GM23338 (cell line): Measurements from ENCODE around the gene ZNF860. TPM values are rescaled to one million over a fixed set of nuclear protein-coding genes. Genes with fewer than 3 reads are reported as not detected.
A peak's percentile ranks its signal among the peaks of the same experiment; 100 is the strongest.

Source experiments
- ATAC-seq: fragments of 200-7000 bp; cut with Tn5 transposase; 3 replicates; pipeline ENCODE4 v1.9.1; 2020
- DNase-seq: peaks from one replicate; pipeline ENCODE4 v3.0.0-alpha.2; 2015; ENCODE audit warnings: low spot score
- H2AFZ ChIP-seq: fragments of 200-600 bp; sonication (generic); 2 replicates; pipeline ENCODE4 v1.8.0; 2016; ENCODE audit warnings: antibody characterized with exemption, mild to moderate bottlenecking, moderate library complexity
- H3F3A ChIP-seq: fragments of 200-600 bp; sonication (generic); replicated peaks from 2 replicates; pipeline ENCODE4 v1.8.0; 2017; ENCODE audit warnings: antibody characterized with exemption, mixed run types, low read depth
- H3K27ac ChIP-seq: fragments of 200-600 bp; sonication (generic); 2 replicates; pipeline ENCODE4 v1.6.1; 2016; ENCODE audit warnings: low read depth
- H3K27me3 ChIP-seq: fragments of 200-600 bp; sonication (generic); 2 replicates; pipeline ENCODE4 v1.8.0; 2016; ENCODE audit warnings: mild to moderate bottlenecking, mixed run types, moderate library complexity; ENCODE audit not compliant: insufficient read depth
- H3K36me3 ChIP-seq: fragments of 200-600 bp; sonication (generic); 2 replicates; pipeline ENCODE4 v1.8.0; 2016; ENCODE audit warnings: mild to moderate bottlenecking; ENCODE audit not compliant: insufficient read depth
- H3K4me1 ChIP-seq: fragments of 200-600 bp; sonication (generic); 2 replicates; pipeline ENCODE4 v1.8.0; 2016; ENCODE audit warnings: mild to moderate bottlenecking, moderate library complexity; ENCODE audit not compliant: insufficient read depth
- H3K4me2 ChIP-seq: fragments of 200-600 bp; sonication (generic); 2 replicates; pipeline ENCODE4 v1.7.1; 2017; ENCODE audit warnings: mixed run types
- H3K4me3 ChIP-seq: fragments of 200-600 bp; sonication (generic); 2 replicates; pipeline ENCODE4 v1.6.1; 2016; ENCODE audit warnings: mixed run types
- H3K79me2 ChIP-seq: fragments of 200-600 bp; sonication (generic); replicated peaks from 2 replicates; pipeline ENCODE4 v1.8.0; 2017; ENCODE audit warnings: mild to moderate bottlenecking; ENCODE audit not compliant: insufficient read depth
- H3K9me2 ChIP-seq: fragments of 200-600 bp; sonication (generic); 2 replicates; pipeline ENCODE4 v1.8.0; 2017; ENCODE audit not compliant: insufficient read depth
- H4K20me1 ChIP-seq: fragments of 200-600 bp; sonication (generic); replicated peaks from 2 replicates; pipeline ENCODE4 v1.8.0; 2017; ENCODE audit warnings: mild to moderate bottlenecking; ENCODE audit not compliant: insufficient read depth
- H3K27ac Mint-ChIP-seq: 2 replicates; pipeline ENCODE4 v1.8.0; 2020; ENCODE audit warnings: inconsistent platforms, mild to moderate bottlenecking, moderate library complexity, mixed read lengths
- H3K27me3 Mint-ChIP-seq: 3 replicates; pipeline ENCODE4 v1.8.0; 2022; ENCODE audit warnings: low read depth, mild to moderate bottlenecking, moderate library complexity, mixed read lengths, inconsistent platforms; ENCODE audit not compliant: insufficient read depth, poor library complexity
- H3K36me3 Mint-ChIP-seq: 3 replicates; pipeline ENCODE4 v1.8.0; 2021; ENCODE audit warnings: low read depth, mild to moderate bottlenecking, inconsistent platforms, moderate library complexity, mixed read lengths
- H3K4me1 Mint-ChIP-seq: 3 replicates; pipeline ENCODE4 v1.8.0; 2020; ENCODE audit warnings: mild to moderate bottlenecking, inconsistent platforms, mixed read lengths
- H3K4me3 Mint-ChIP-seq: 3 replicates; pipeline ENCODE4 v1.8.0; 2021; ENCODE audit warnings: moderate library complexity, mild to moderate bottlenecking, inconsistent platforms, mixed read lengths
- H3K9me3 Mint-ChIP-seq: 3 replicates; pipeline ENCODE4 v1.8.0; 2020; ENCODE audit warnings: moderate library complexity, mild to moderate bottlenecking, inconsistent platforms, mixed read lengths
- CREB1 ChIP-seq: fragments of 250-450 bp; sonication (Bioruptor Pico); IDR thresholded peaks from 2 replicates; pipeline ENCODE4 v1.5.0; 2020; ENCODE audit warnings: low read depth, mild to moderate bottlenecking, moderate library complexity
- CTCF ChIP-seq, 2 experiments: fragments of 200-600 bp in 1 of 2; sonication (generic) in 1 of 2; conservative IDR thresholded peaks; 2 replicates each; pipeline versions ENCODE4 v1.5.1 to v1.6.1; 2016 to 2017; ENCODE audit warnings: antibody characterized with exemption in 2 of 2, low read depth in 2 of 2, mild to moderate bottlenecking in 2 of 2, moderate library complexity in 1 of 2
- ETS1 ChIP-seq: IDR thresholded peaks from 2 replicates; pipeline ENCODE4 v1.6.1; 2016; ENCODE audit warnings: antibody characterized with exemption
- EZH2 ChIP-seq: fragments of 200-600 bp; sonication (generic); IDR thresholded peaks from one replicate; pipeline ENCODE4 v1.8.0; 2017; ENCODE audit warnings: antibody characterized with exemption, mild to moderate bottlenecking, low read depth; ENCODE audit not compliant: unreplicated experiment
- EZH2phosphoT487 ChIP-seq: fragments of 200-600 bp; sonication (generic); IDR thresholded peaks from one replicate; pipeline ENCODE4 v1.8.1; 2018; ENCODE audit warnings: antibody characterized with exemption; ENCODE audit not compliant: unreplicated experiment
- JUNB ChIP-seq: IDR thresholded peaks from one replicate; pipeline ENCODE4 v1.6.1; 2016; ENCODE audit warnings: antibody characterized with exemption; ENCODE audit not compliant: unreplicated experiment
- NANOG ChIP-seq: IDR thresholded peaks from 2 replicates; pipeline ENCODE4 v1.6.1; 2016; ENCODE audit warnings: antibody characterized with exemption, borderline replicate concordance
- POLR2AphosphoS5 ChIP-seq: IDR thresholded peaks from 2 replicates; pipeline ENCODE4 v1.6.1; 2016; ENCODE audit warnings: antibody characterized with exemption, low read depth
- REST ChIP-seq: IDR thresholded peaks from one replicate; pipeline ENCODE4 v1.6.1; 2018; ENCODE audit warnings: antibody characterized with exemption; ENCODE audit not compliant: unreplicated experiment
- STAT1 ChIP-seq: IDR thresholded peaks from one replicate; pipeline ENCODE4 v1.6.1; 2016; ENCODE audit warnings: antibody characterized with exemption; ENCODE audit not compliant: unreplicated experiment
- ZNF114 ChIP-seq: fragments of 250-450 bp; sonication (Bioruptor Pico); IDR thresholded peaks from 2 replicates; pipeline ENCODE4 v1.5.0; 2020; ENCODE audit warnings: mild to moderate bottlenecking, moderate library complexity
- ZNF331 ChIP-seq: fragments of 250-450 bp; sonication (Bioruptor Pico); IDR thresholded peaks from 2 replicates; pipeline ENCODE4 v1.5.0; 2020; ENCODE audit warnings: low read depth, mild to moderate bottlenecking, moderate library complexity
- ZNF462 ChIP-seq: fragments of 250-450 bp; sonication (Bioruptor Pico); IDR thresholded peaks from 2 replicates; pipeline ENCODE4 v1.5.0; 2020; ENCODE audit warnings: mild to moderate bottlenecking, moderate library complexity
- polyA plus RNA-seq: library from polyadenylated mRNA; unstranded; fragments of >200 nt; fragmentation: Nextera tagmentation; extraction: Ambion mirVana; gene quantifications from 2 replicates; pipeline ENCODE4 v1.2.1, GENCODE V29; 2016
- total RNA-seq: library from RNA; depleted of rRNA; stranded (reverse); fragments of >200 nt; shearing (Covaris generic); gene quantifications from 2 replicates; pipeline ENCODE4 v1.2.3, GENCODE V29; 2014

The ZNF860 gene
- total and polyA plus RNA-seq, 2 experiments from 2014 or later = 5.2 to 12.4 TPM

GRCh38 chr3:31974964-31975363, 6.6 kb upstream of the ZNF860 start:
- peaks cover 5% of the 10 kb centered on the region for H3K27me3 Mint-ChIP-seq
- H3K36me3 ChIP-seq = 0 out of 2 replicates have a peak, but pooled peaks cover 5% of the 10 kb centered on the region
- no peak overlapping the region for H3K4me3 ChIP-seq
- H3K27ac Mint-ChIP-seq = no peak overlapping the region
- ATAC-seq = no peak
- H3K9me2 ChIP-seq = no peaks in the 10 kb centered on the region
- no peaks in the 10 kb centered on the region for H3F3A ChIP-seq
- no peak for DNase-seq
- H3K79me2 ChIP-seq = peaks cover 100% of the 10 kb centered on the region
- no peaks in the 10 kb centered on the region for H3K27me3 ChIP-seq
- TF ChIP-seq CREB1 (CRISPR knock-in tag) (no peak), ZNF462 (CRISPR knock-in tag) (no peak), ZNF331 (CRISPR knock-in tag) (no peak), POLR2AphosphoS5 (no peak), ZNF114 (CRISPR knock-in tag) (no peak), NANOG (no peak), EZH2 (no peak), JUNB (no peak), ETS1 (no peak), REST (no peak), STAT1 (no peak), CTCF (conservative IDR thresholded peaks at IDR 0.05; ENCODE audit: low read depth in 2 of 2) (no peak), EZH2phosphoT487 (no peak)
- peaks cover 70% of the 10 kb centered on the region for H3K4me1 ChIP-seq
- no peaks in the 10 kb centered on the region for H3K9me3 Mint-ChIP-seq
- H3K4me3 Mint-ChIP-seq = no peak overlapping the region
- H4K20me1 ChIP-seq = peaks cover 13% of the 10 kb centered on the region; the same call in 1 of the 2 replicates
- H3K36me3 Mint-ChIP-seq = peaks cover 28% of the 10 kb centered on the region
- no peak overlapping the region for H2AFZ ChIP-seq
- 0 out of 2 replicates have a peak overlapping the region, but pooled peaks have one; percentile 48 for H3K4me2 ChIP-seq
- H3K27ac ChIP-seq = no peak overlapping the region
- peaks cover 68% of the 10 kb centered on the region for H3K4me1 Mint-ChIP-seq
